Naive thymus-derived CD4-positive, alpha-beta T cell (primary cell): Measurements from ENCODE around the gene NKAPD1. TPM values are rescaled to one million over a fixed set of nuclear protein-coding genes. Genes with fewer than 3 reads are reported as not detected.

Experiments used
- ATAC-seq: fragments of 150-1000 bp; cut with Tn5 transposase; 2 replicates; pipeline ENCODE4 v1.10.0; 2021; ENCODE audit warnings: mild to moderate bottlenecking, moderate library complexity
- CTCF ChIA-PET: fragments of 350-600 bp; sonication (Branson Sonifier 250); formaldehyde crosslinking; loops from one replicate; lab custom pipeline; 2021; ENCODE audit warnings: antibody characterized with exemption; lab: Charles Lee
- POLR2A ChIA-PET: fragments of 350-600 bp; sonication (Branson Sonifier 250); formaldehyde crosslinking; loops from one replicate; lab custom pipeline; 2021; ENCODE audit warnings: antibody characterized with exemption, inconsistent platforms; lab: Charles Lee
- DNase-seq, 9 donors: peaks; one replicate each; pipeline versions ENCODE4 v3.0.0 to v3.0.0-alpha.2; 2020 to 2022; ENCODE audit warnings: mixed read lengths in 1 of 9
- H3K27ac ChIP-seq: one replicate; pipeline ENCODE4 v1.7.0; 2013; ENCODE audit warnings: mild to moderate bottlenecking, low read depth, low read length, moderate library complexity
- H3K27me3 ChIP-seq, 2 donors: one replicate each; pipeline ENCODE4 v1.7.0; 2013; ENCODE audit warnings: low read length in 2 of 2, mild to moderate bottlenecking in 2 of 2, moderate library complexity in 2 of 2; ENCODE audit not compliant: control insufficient read depth in 2 of 2, insufficient read depth in 2 of 2
- H3K36me3 ChIP-seq, 3 experiments: 1 replicate in 2 of 3; 2 replicates in 1 of 3; pipeline ENCODE4 v1.7.0; 2013; ENCODE audit warnings: low read length in 3 of 3, mild to moderate bottlenecking in 3 of 3, moderate library complexity in 1 of 3; ENCODE audit not compliant: insufficient read depth in 3 of 3, control insufficient read depth in 2 of 3
- H3K4me1 ChIP-seq, 2 donors: one replicate each; pipeline ENCODE4 v1.7.0; 2013; ENCODE audit warnings: low read length in 2 of 2, mild to moderate bottlenecking in 2 of 2, moderate library complexity in 1 of 2; ENCODE audit not compliant: control insufficient read depth in 2 of 2, insufficient read depth in 2 of 2
- H3K4me3 ChIP-seq: 2 replicates; pipeline ENCODE4 v1.7.0; 2013; ENCODE audit warnings: mild to moderate bottlenecking, low read length
- H3K9me3 ChIP-seq, 3 experiments: 1 replicate in 2 of 3; 2 replicates in 1 of 3; pipeline ENCODE4 v1.7.0; 2013; ENCODE audit warnings: low read length in 3 of 3; ENCODE audit not compliant: control insufficient read depth in 2 of 3
- H3K27ac Mint-ChIP-seq, 9 donors: one replicate each; pipeline ENCODE4 v1.8.0; 2020 to 2022; ENCODE audit warnings: mixed read lengths in 9 of 9, mild to moderate bottlenecking in 8 of 9, moderate library complexity in 5 of 9, inconsistent platforms in 2 of 9
- H3K27me3 Mint-ChIP-seq, 5 donors: one replicate each; pipeline ENCODE4 v1.8.0; 2021 to 2022; ENCODE audit warnings: mixed read lengths in 5 of 5, mild to moderate bottlenecking in 1 of 5
- H3K36me3 Mint-ChIP-seq, 5 donors: one replicate each; pipeline ENCODE4 v1.8.0; 2020 to 2022; ENCODE audit warnings: mixed read lengths in 5 of 5, mild to moderate bottlenecking in 3 of 5, inconsistent platforms in 1 of 5
- H3K4me1 Mint-ChIP-seq, 7 donors: one replicate each; pipeline ENCODE4 v1.8.0; 2020 to 2022; ENCODE audit warnings: mixed read lengths in 7 of 7, mild to moderate bottlenecking in 3 of 7, inconsistent platforms in 1 of 7
- H3K4me3 Mint-ChIP-seq, 10 donors: one replicate each; pipeline ENCODE4 v1.8.0; 2020 to 2022; ENCODE audit warnings: mild to moderate bottlenecking in 10 of 10, mixed read lengths in 10 of 10, moderate library complexity in 6 of 10, inconsistent platforms in 2 of 10
- H3K9me3 Mint-ChIP-seq, 11 donors: one replicate each; pipeline ENCODE4 v1.8.0; 2020 to 2022; ENCODE audit warnings: mixed read lengths in 11 of 11, mild to moderate bottlenecking in 4 of 11, inconsistent platforms in 1 of 11, moderate library complexity in 1 of 11
- intact Hi-C, 2 donors: fragments of 100-400 bp; cut with micrococcal nuclease; formaldehyde crosslinking; loops; one replicate each; pipeline ENCODE4 v1.15.1; 2023
- polyA plus RNA-seq, 2 donors: library from polyadenylated mRNA; unstranded; fragments of 300-500 nt; fragmentation: Illumina TruSeq; gene quantifications; one replicate each; pipeline ENCODE4 v1.2.3, GENCODE V29; 2021
- total RNA-seq, 6 experiments: library from RNA in 5 of 6; stranded (reverse) in 5 of 6; gene quantifications; 1 replicate in 5 of 6; 2 replicates in 1 of 6; pipeline ENCODE4 v1.2.3 and lab custom pipeline; 2021 to 2026

NKAPD1 gene
- total and polyA plus RNA-seq, 7 experiments from 2014 or later: 9.2 to 22.9 (median 14.1) TPM

DNA sequence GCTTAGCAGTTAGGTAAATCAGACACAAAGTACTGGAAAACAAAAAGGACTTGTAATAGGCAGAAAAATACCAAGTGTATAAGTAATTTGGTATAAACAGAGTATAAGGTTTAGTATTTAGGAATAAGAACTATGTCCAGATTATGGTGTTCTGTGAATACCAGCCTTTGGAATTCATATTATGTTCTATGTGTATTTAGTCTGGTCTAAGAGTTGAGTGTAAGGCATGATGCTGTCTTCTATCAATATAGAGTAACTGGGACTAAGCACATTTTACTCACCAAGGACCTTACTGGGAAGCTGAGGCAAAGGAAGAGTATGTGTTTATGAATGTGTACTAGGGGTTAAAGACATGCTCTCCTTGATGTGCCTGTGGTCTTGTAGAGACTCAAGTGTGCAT is 22.1 kb downstream of the NKAPD1 start:
- intact Hi-C loops: no loop called here
- DNase-seq: no peak
- Mint-ChIP-seq H3K27me3 (no peaks in the 10 kb centered on the region), H3K4me1 (peaks cover 0 to 12% (median 8%) of the 10 kb centered on the region in 7 donors), H3K36me3 (peaks cover 11 to 46% (median 29%) of the 10 kb centered on the region in 5 donors), H3K9me3 (no peaks in the 10 kb centered on the region), H3K4me3 (no peak overlapping the region), H3K27ac (no peak overlapping the region)
- no peak overlapping the region for H3K4me3 ChIP-seq
- no peak for ATAC-seq
- ChIA-PET POLR2A (interaction anchor here (0.7 kb wide), 1 partner anchor 498 kb away, joined by 4 read pairs; no protein-coding TSS in a partner anchor), CTCF (no interaction called here)
- H3K9me3 ChIP-seq: no peaks in the 10 kb centered on the region
- peaks cover 4 to 53% (median 6%) of the 10 kb centered on the region in 3 experiments for H3K36me3 ChIP-seq
- H3K27ac ChIP-seq: no peak overlapping the region
- H3K27me3 ChIP-seq: no peaks in the 10 kb centered on the region
- H3K4me1 ChIP-seq: no peaks in the 10 kb centered on the region

DNA sequence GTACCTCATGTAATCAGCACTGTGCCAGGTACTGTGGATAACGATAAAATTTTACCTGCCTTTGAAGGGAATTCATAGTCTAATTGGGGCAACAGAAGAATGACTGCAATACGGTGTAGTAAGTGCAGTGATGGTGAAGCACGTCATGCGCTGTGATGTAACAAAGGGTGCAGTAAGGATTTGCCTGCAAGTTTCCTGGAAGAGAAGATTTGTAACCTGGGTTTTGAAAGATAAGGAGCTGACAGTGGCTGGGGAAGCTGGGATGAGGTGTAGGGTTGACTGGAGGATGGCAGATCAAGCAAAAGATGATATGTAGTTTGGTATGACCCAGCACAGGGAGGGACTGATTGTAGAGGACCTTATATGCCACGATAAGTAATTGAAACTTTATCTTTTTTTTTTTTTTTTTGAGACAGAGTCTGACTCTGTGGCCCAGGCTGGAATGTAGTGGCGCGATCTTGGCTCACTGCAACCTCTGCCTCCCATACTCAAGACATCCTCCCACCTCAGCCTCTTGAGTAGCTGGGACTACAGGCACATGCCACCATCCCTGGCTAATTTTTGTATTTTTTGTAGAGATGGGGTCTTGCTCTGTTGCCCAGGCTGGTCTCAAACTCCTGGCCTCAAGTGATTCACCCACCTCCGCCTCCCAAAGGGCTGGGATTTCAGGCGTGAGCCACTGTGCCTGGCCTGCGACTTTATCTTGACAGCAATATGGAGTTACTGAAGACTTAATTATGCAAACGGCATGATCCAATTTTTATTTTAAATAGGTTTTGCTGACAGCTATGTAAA is 23.8 kb downstream of the NKAPD1 start:
- peaks cover 5 to 33% (median 14%) of the 10 kb centered on the region in 5 donors for H3K36me3 Mint-ChIP-seq
- Histone ChIP-seq H3K4me3 (no peak overlapping the region), H3K27me3 (no peaks in the 10 kb centered on the region), H3K36me3 (peaks cover 0 to 36% (median 0%) of the 10 kb centered on the region in 3 experiments), H3K27ac (no peak overlapping the region), H3K9me3 (no peaks in the 10 kb centered on the region), H3K4me1 (no peaks in the 10 kb centered on the region)
- H3K27ac Mint-ChIP-seq: no peak overlapping the region
- H3K4me1 Mint-ChIP-seq: peaks cover 0 to 4% (median 0%) of the 10 kb centered on the region in 7 donors
- ChIA-PET CTCF (no interaction called here), POLR2A (interaction anchor here (0.6 to 0.7 kb wide), 2 partner anchors 165 to 448 kb away, joined by 3 to 4 read pairs; no protein-coding TSS in a partner anchor)
- DNase-seq (no peak), ATAC-seq (no peak)
- H3K27me3 Mint-ChIP-seq: no peaks in the 10 kb centered on the region
- no peaks in the 10 kb centered on the region for H3K9me3 Mint-ChIP-seq
- H3K4me3 Mint-ChIP-seq: no peak overlapping the region
- intact Hi-C loops: no loop called here

DNA sequence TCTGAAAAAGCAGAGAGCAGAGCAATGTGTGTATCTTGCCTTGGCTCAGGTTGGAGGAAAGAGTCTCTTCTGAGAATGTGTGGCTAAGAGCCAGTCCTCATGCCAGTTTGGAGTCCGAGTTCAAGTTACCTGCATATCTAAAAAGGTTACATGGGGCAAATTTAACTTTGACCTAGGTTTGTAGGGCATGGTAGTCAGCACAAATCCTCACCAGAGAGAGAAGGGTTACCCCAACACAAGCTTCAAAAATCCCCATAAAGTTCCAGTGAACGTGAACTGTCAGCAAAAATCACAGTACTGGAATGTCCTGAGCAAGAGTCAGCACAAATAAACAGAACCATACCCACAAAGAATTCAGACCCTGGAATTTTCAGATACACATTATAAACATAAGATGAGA is 26.4 kb downstream of the NKAPD1 start:
- no peak for ATAC-seq
- H3K9me3 ChIP-seq: no peaks in the 10 kb centered on the region
- no peak overlapping the region for H3K27ac Mint-ChIP-seq
- H3K27me3 Mint-ChIP-seq: no peaks in the 10 kb centered on the region
- no peaks in the 10 kb centered on the region for H3K9me3 Mint-ChIP-seq
- ChIA-PET POLR2A (no interaction called here), CTCF (no interaction called here)
- H3K4me3 ChIP-seq: no peak overlapping the region
- peaks cover 0 to 4% (median 0%) of the 10 kb centered on the region in 7 donors for H3K4me1 Mint-ChIP-seq
- DNase-seq: no peak
- peaks cover 0 to 21% (median 0%) of the 10 kb centered on the region in 3 experiments for H3K36me3 ChIP-seq
- H3K36me3 Mint-ChIP-seq: peaks cover 1 to 29% (median 10%) of the 10 kb centered on the region in 5 donors
- H3K27me3 ChIP-seq: no peaks in the 10 kb centered on the region
- no peak overlapping the region for H3K27ac ChIP-seq
- H3K4me1 ChIP-seq: no peaks in the 10 kb centered on the region
- H3K4me3 Mint-ChIP-seq: no peak overlapping the region
- intact Hi-C loops: no loop called here

DNA sequence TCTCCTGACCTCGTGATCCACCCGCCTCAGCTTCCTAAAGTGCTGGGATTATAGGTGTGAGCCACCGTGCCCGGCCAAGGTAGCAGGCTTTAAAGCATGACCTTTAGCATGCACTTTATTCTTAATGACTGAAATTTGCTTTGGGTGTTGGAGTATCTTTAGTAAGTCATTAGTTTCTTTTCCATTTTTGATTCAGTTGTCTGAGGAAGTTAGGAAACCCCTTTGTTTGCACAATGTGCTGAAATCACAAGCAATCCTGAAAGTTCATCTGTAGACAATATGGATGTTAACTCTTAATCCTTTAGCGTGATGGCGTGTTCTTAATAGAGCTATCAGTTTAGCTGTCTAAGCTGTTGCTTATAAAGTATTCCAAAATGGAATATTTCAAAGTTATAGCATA is 29.3 kb downstream of the NKAPD1 start:
- intact Hi-C loops: no loop called here
- CTCF ChIA-PET: interaction anchor here (0.6 to 0.8 kb wide), 2 partner anchors 9 to 270 kb away, joined by 3 read pairs; no protein-coding TSS in a partner anchor

DNA sequence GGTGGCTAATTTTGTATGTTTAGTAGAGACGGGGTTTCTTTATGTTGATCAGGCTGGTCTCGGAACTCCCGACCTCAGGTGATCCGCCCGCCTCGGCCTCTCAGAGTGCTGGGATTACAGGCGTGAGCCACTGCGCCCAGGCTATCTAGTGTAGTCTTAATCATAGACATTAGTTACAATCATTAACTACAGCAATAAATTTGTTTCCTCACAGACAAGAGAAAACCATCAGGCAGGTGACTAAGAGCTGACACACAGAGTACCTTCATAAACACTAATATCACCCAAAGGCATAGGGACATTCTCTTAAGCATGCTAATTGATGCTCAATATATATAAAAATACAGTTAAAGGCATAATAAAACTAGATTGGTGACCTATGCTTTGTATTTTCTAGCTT is 32.0 kb downstream of the NKAPD1 start:
- H3K9me3 Mint-ChIP-seq: peaks cover 0 to 1% (median 0%) of the 10 kb centered on the region in 11 donors
- no peak overlapping the region for H3K4me3 Mint-ChIP-seq
- intact Hi-C loops: no loop called here
- H3K36me3 Mint-ChIP-seq: peaks cover 0 to 10% (median 0%) of the 10 kb centered on the region in 5 donors
- ATAC-seq: no peak
- Histone ChIP-seq H3K36me3 (no peaks in the 10 kb centered on the region), H3K4me1 (no peaks in the 10 kb centered on the region), H3K9me3 (no peaks in the 10 kb centered on the region), H3K27me3 (no peaks in the 10 kb centered on the region), H3K4me3 (no peak overlapping the region), H3K27ac (no peak overlapping the region)
- no peak for DNase-seq
- ChIA-PET CTCF (no interaction called here), POLR2A (no interaction called here)
- no peak overlapping the region for H3K27ac Mint-ChIP-seq
- no peaks in the 10 kb centered on the region for H3K27me3 Mint-ChIP-seq
- H3K4me1 Mint-ChIP-seq: no peaks in the 10 kb centered on the region

More for the DNA sequence above, 29.3 kb downstream of the NKAPD1 start:
- Mint-ChIP-seq H3K36me3 (peaks cover 0 to 21% (median 0%) of the 10 kb centered on the region in 5 donors), H3K9me3 (no peaks in the 10 kb centered on the region), H3K4me1 (peaks cover 0 to 3% (median 0%) of the 10 kb centered on the region in 7 donors), H3K4me3 (no peak overlapping the region), H3K27me3 (no peaks in the 10 kb centered on the region), H3K27ac (peak overlapping the region in 1 of 9 donors; percentile 10)
- POLR2A ChIA-PET: interaction anchor here (0.6 kb wide), 1 partner anchor 9 kb away, joined by 3 read pairs; no protein-coding TSS in a partner anchor
- no peak for ATAC-seq
- Histone ChIP-seq H3K27me3 (no peaks in the 10 kb centered on the region), H3K4me1 (no peaks in the 10 kb centered on the region), H3K36me3 (no peaks in the 10 kb centered on the region), H3K9me3 (no peaks in the 10 kb centered on the region), H3K27ac (no peak overlapping the region), H3K4me3 (no peak overlapping the region)
- no peak for DNase-seq

DNA sequence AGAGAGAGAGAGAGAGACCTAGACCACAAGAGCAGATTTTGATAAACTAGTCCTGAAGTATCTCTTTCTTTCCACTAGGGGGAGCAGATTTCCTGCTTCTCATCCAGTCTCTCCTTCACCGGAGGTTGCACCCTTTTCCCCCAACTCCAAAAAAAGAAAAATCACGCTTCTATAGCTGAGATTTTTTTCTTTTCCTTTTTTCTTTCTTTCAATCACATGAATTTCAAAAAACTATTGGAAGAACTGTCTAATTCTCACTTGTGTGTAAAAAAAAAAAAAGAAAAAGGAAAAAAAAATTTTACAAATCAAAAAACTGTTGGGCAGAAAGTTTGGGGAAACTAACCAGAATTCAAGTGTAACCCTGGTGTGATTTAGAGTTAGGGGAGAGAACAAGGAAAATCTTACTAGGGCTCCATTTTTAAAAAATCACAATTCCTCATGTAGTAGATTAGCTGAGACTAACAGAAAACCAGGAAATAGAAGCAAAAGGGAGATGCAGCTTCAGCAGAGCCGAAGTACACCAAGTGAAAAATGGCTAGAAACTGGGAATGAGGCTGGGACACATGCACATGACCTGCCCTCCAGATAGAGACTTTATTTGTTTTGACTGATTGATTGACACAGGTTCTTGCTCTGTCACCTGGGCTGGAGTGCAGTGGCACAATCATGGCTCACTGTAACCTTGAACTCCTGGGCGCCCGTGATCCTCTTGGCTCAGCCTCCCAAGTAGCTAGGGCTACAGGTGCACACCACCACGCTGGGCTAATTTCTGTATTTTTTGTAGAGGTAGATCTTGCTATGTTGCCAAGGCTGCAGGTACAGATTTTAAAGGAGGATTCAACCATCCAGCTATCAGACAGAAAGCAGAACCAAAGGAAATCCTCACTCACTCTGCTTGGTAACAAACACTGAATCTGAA is 39.7 kb downstream of the NKAPD1 start:
- H3K9me3 ChIP-seq: no peaks in the 10 kb centered on the region
- H3K4me1 ChIP-seq: no peaks in the 10 kb centered on the region
- no peak overlapping the region for H3K27ac Mint-ChIP-seq
- no peaks in the 10 kb centered on the region for H3K27me3 Mint-ChIP-seq
- no peaks in the 10 kb centered on the region for H3K27me3 ChIP-seq
- CTCF ChIA-PET: interaction anchor here (0.7 to 1.3 kb wide), 6 partner anchors 8 to 1766 kb away, joined by 3 to 6 read pairs (median 4); no protein-coding TSS in a partner anchor
- H3K4me3 ChIP-seq: no peak overlapping the region
- peaks cover 0 to 21% (median 8%) of the 10 kb centered on the region in 7 donors for H3K4me1 Mint-ChIP-seq
- no peak overlapping the region for H3K27ac ChIP-seq
- POLR2A ChIA-PET: interaction anchor here (0.7 kb wide), 1 partner anchor 138 kb away, joined by 4 read pairs; no protein-coding TSS in a partner anchor
- peaks cover 0 to 9% (median 0%) of the 10 kb centered on the region in 5 donors for H3K36me3 Mint-ChIP-seq
- H3K36me3 ChIP-seq: no peaks in the 10 kb centered on the region
- peak; percentile 76 for ATAC-seq
- DNase-seq: peak in 6 of 9 donors; percentile 17 to 46 (median 30)
- intact Hi-C loops: loop anchor here (1.0 to 2.0 kb wide), 5 partner anchors 61 to 1175 kb away; partner anchors contain the start of gene BCO2 (in 1 of the 2)
- peak overlapping the region in 1 of 10 donors; percentile 4 for H3K4me3 Mint-ChIP-seq
- H3K9me3 Mint-ChIP-seq: peaks cover 0 to 1% (median 0%) of the 10 kb centered on the region in 11 donors
